Measurements from ENCODE around the gene COL11A2. TPM values are rescaled to one million over a fixed set of nuclear protein-coding genes. Genes with fewer than 3 reads are reported as not detected.
A peak's percentile ranks its signal among the peaks of the same experiment; 100 is the strongest.

Gene COL11A2
- polyA plus RNA-seq, 1 donor, result 5.3 TPM

GRCh38 chr6:33126101-33126714, 66.1 kb downstream of the COL11A2 start:
- H3K4me3 ChIP-seq (ENCODE audit: low read length), result no peak overlapping the region
- peaks cover 25% of the 10 kb centered on the region for H3K27me3 ChIP-seq (ENCODE audit: control insufficient read depth, insufficient read depth, low read length)
- DNase-seq, result no peak
- no peak overlapping the region for H3K27ac ChIP-seq (ENCODE audit: low read length)
- no peaks in the 10 kb centered on the region for H3K4me1 ChIP-seq (ENCODE audit: control insufficient read depth, insufficient read depth, low read length)
- WGBS (ENCODE audit: insufficient coverage, low lambda C conversion rate), result 93% methylated on average over 3 of the region's 5 CpGs
- H3K36me3 ChIP-seq (ENCODE audit: control insufficient read depth, insufficient read depth, low read length), result no peaks in the 10 kb centered on the region
- peaks cover 5% of the 10 kb centered on the region for H3K9me3 ChIP-seq (ENCODE audit: control insufficient read depth, low read depth, low read length)

GRCh38 chr6:33124947-33125346, 67.3 kb downstream of the COL11A2 start:
- Histone ChIP-seq H3K27ac (ENCODE audit: low read length) (no peak overlapping the region), H3K27me3 (ENCODE audit: control insufficient read depth, insufficient read depth, low read length) (peaks cover 22% of the 10 kb centered on the region), H3K9me3 (ENCODE audit: control insufficient read depth, low read depth, low read length) (peaks cover 5% of the 10 kb centered on the region), H3K4me1 (ENCODE audit: control insufficient read depth, insufficient read depth, low read length) (no peaks in the 10 kb centered on the region), H3K4me3 (ENCODE audit: low read length) (no peak overlapping the region), H3K36me3 (ENCODE audit: control insufficient read depth, insufficient read depth, low read length) (no peaks in the 10 kb centered on the region)
- WGBS (ENCODE audit: insufficient coverage, low lambda C conversion rate), result no CpG with 5 or more reads among the region's 4 CpGs
- no peak for DNase-seq

- Histone ChIP-seq H3K36me3 (ENCODE audit: control insufficient read depth, insufficient read depth, low read length) (no peaks in the 10 kb centered on the region), H3K27me3 (ENCODE audit: control insufficient read depth, insufficient read depth, low read length) (peaks cover 26% of the 10 kb centered on the region), H3K27ac (ENCODE audit: low read length) (no peak overlapping the region), H3K4me3 (ENCODE audit: low read length) (no peak overlapping the region), H3K4me1 (ENCODE audit: control insufficient read depth, insufficient read depth, low read length) (no peaks in the 10 kb centered on the region), H3K9me3 (ENCODE audit: control insufficient read depth, low read depth, low read length) (peaks cover 5% of the 10 kb centered on the region)
- WGBS (ENCODE audit: insufficient coverage, low lambda C conversion rate), result no CpG with 5 or more reads among the region's 4 CpGs
- DNase-seq, result no peak
These were observed 67.8 kb downstream of the COL11A2 start for GRCh38 chr6:33124525-33124901.

- H3K36me3 ChIP-seq (ENCODE audit: control insufficient read depth, insufficient read depth, low read length), result no peaks in the 10 kb centered on the region
- no peaks in the 10 kb centered on the region for H3K4me1 ChIP-seq (ENCODE audit: control insufficient read depth, insufficient read depth, low read length)
- H3K4me3 ChIP-seq (ENCODE audit: low read length), result no peak overlapping the region
- WGBS (ENCODE audit: insufficient coverage, low lambda C conversion rate), result 93% methylated on average over 6 of the region's 20 CpGs
- no peak for DNase-seq
- peaks cover 24% of the 10 kb centered on the region for H3K27me3 ChIP-seq (ENCODE audit: control insufficient read depth, insufficient read depth, low read length)
- peaks cover 5% of the 10 kb centered on the region for H3K9me3 ChIP-seq (ENCODE audit: control insufficient read depth, low read depth, low read length)
- no peak overlapping the region for H3K27ac ChIP-seq (ENCODE audit: low read length)
These were observed 68.3 kb downstream of the COL11A2 start for GRCh38 chr6:33123732-33124524.

- H3K36me3 ChIP-seq (ENCODE audit: control insufficient read depth, insufficient read depth, low read length), result no peaks in the 10 kb centered on the region
- no peak for DNase-seq
- no peaks in the 10 kb centered on the region for H3K4me1 ChIP-seq (ENCODE audit: control insufficient read depth, insufficient read depth, low read length)
- H3K4me3 ChIP-seq (ENCODE audit: low read length), result no peak overlapping the region
- no CpG with 5 or more reads among the region's 6 CpGs for WGBS (ENCODE audit: insufficient coverage, low lambda C conversion rate)
- peaks cover 23% of the 10 kb centered on the region for H3K27me3 ChIP-seq (ENCODE audit: control insufficient read depth, insufficient read depth, low read length)
- no peak overlapping the region for H3K27ac ChIP-seq (ENCODE audit: low read length)
- peaks cover 5% of the 10 kb centered on the region for H3K9me3 ChIP-seq (ENCODE audit: control insufficient read depth, low read depth, low read length)
These were observed 69.1 kb downstream of the COL11A2 start for GRCh38 chr6:33123181-33123580.

- Histone ChIP-seq H3K4me3 (ENCODE audit: low read length) (no peak overlapping the region), H3K27me3 (ENCODE audit: control insufficient read depth, insufficient read depth, low read length) (peaks cover 42% of the 10 kb centered on the region), H3K9me3 (ENCODE audit: control insufficient read depth, low read depth, low read length) (peaks cover 5% of the 10 kb centered on the region), H3K27ac (ENCODE audit: low read length) (no peak overlapping the region), H3K36me3 (ENCODE audit: control insufficient read depth, insufficient read depth, low read length) (no peaks in the 10 kb centered on the region), H3K4me1 (ENCODE audit: control insufficient read depth, insufficient read depth, low read length) (no peaks in the 10 kb centered on the region)
- no peak for DNase-seq
- 80% methylated on average over 1 of the region's 3 CpGs for WGBS (ENCODE audit: insufficient coverage, low lambda C conversion rate)
These were observed 72.3 kb downstream of the COL11A2 start for GRCh38 chr6:33120001-33120400.

- Histone ChIP-seq H3K9me3 (ENCODE audit: control insufficient read depth, low read depth, low read length) (no peaks in the 10 kb centered on the region), H3K4me3 (ENCODE audit: low read length) (no peak overlapping the region), H3K36me3 (ENCODE audit: control insufficient read depth, insufficient read depth, low read length) (no peaks in the 10 kb centered on the region), H3K4me1 (ENCODE audit: control insufficient read depth, insufficient read depth, low read length) (no peaks in the 10 kb centered on the region), H3K27me3 (ENCODE audit: control insufficient read depth, insufficient read depth, low read length) (peaks cover 48% of the 10 kb centered on the region), H3K27ac (ENCODE audit: low read length) (no peak overlapping the region)
- peak in 1 of 2 donors; percentile 6 for DNase-seq
- WGBS (ENCODE audit: insufficient coverage, low lambda C conversion rate), result 0% methylated on average over 1 of the region's 3 CpGs
These were observed 73.6 kb downstream of the COL11A2 start for GRCh38 chr6:33118525-33119123.

- Histone ChIP-seq H3K9me3 (ENCODE audit: control insufficient read depth, low read depth, low read length) (no peaks in the 10 kb centered on the region), H3K27me3 (ENCODE audit: control insufficient read depth, insufficient read depth, low read length) (peaks cover 52% of the 10 kb centered on the region), H3K36me3 (ENCODE audit: control insufficient read depth, insufficient read depth, low read length) (no peaks in the 10 kb centered on the region), H3K27ac (ENCODE audit: low read length) (no peak overlapping the region), H3K4me1 (ENCODE audit: control insufficient read depth, insufficient read depth, low read length) (no peaks in the 10 kb centered on the region), H3K4me3 (ENCODE audit: low read length) (no peak overlapping the region)
- WGBS (ENCODE audit: insufficient coverage, low lambda C conversion rate), result 75% methylated on average over 1 of the region's 9 CpGs
- no peak for DNase-seq
These were observed 74.4 kb downstream of the COL11A2 start for GRCh38 chr6:33117811-33118277.

GRCh38 chr6:33116841-33117711, 75.2 kb downstream of the COL11A2 start:
- no CpG with 5 or more reads among the region's 32 CpGs for WGBS (ENCODE audit: insufficient coverage, low lambda C conversion rate)
- Histone ChIP-seq H3K27ac (ENCODE audit: low read length) (no peak overlapping the region), H3K9me3 (ENCODE audit: control insufficient read depth, low read depth, low read length) (no peaks in the 10 kb centered on the region), H3K27me3 (ENCODE audit: control insufficient read depth, insufficient read depth, low read length) (peaks cover 53% of the 10 kb centered on the region), H3K4me1 (ENCODE audit: control insufficient read depth, insufficient read depth, low read length) (no peaks in the 10 kb centered on the region), H3K36me3 (ENCODE audit: control insufficient read depth, insufficient read depth, low read length) (no peaks in the 10 kb centered on the region), H3K4me3 (ENCODE audit: low read length) (no peak overlapping the region)
- DNase-seq, result peak in 1 of 2 donors; percentile 4

- Histone ChIP-seq H3K9me3 (ENCODE audit: control insufficient read depth, low read depth, low read length) (no peaks in the 10 kb centered on the region), H3K27ac (ENCODE audit: low read length) (no peak overlapping the region), H3K4me3 (ENCODE audit: low read length) (no peak overlapping the region), H3K36me3 (ENCODE audit: control insufficient read depth, insufficient read depth, low read length) (no peaks in the 10 kb centered on the region), H3K27me3 (ENCODE audit: control insufficient read depth, insufficient read depth, low read length) (peaks cover 54% of the 10 kb centered on the region), H3K4me1 (ENCODE audit: control insufficient read depth, insufficient read depth, low read length) (no peaks in the 10 kb centered on the region)
- no CpG with 5 or more reads among the region's 6 CpGs for WGBS (ENCODE audit: insufficient coverage, low lambda C conversion rate)
- DNase-seq, result no peak
These were observed 75.8 kb downstream of the COL11A2 start for GRCh38 chr6:33116417-33116816.
